ENCODE measurements around the gene SFMBT2.

SFMBT2 gene

DNA sequence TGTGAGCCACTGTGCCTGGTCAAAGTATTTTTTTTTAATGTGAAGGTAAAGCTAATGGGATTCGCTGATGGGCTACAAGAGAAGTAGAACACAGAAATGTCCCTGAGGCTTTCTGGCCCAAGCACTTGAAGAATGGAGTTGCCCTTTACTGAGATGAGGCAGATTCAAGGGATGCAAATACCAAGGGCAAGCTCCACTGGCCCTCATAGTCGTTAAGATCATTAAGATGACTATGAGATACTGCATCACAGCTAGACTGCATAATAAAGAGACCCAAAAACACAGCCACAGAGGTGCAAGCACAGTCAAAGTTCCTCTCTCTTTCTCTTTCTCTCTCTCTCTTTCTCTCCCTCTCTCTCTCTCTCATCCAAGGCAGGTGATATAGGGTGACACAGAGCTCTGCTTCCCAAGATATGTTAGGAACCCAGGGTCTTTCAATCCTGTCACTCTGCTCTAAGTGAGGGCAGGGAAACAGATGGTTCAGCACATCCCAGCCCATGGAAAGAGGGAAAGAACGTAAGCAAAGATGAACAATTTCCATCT is 117.4 kb downstream of the SFMBT2 start:
- no peak for DNase-seq

DNA sequence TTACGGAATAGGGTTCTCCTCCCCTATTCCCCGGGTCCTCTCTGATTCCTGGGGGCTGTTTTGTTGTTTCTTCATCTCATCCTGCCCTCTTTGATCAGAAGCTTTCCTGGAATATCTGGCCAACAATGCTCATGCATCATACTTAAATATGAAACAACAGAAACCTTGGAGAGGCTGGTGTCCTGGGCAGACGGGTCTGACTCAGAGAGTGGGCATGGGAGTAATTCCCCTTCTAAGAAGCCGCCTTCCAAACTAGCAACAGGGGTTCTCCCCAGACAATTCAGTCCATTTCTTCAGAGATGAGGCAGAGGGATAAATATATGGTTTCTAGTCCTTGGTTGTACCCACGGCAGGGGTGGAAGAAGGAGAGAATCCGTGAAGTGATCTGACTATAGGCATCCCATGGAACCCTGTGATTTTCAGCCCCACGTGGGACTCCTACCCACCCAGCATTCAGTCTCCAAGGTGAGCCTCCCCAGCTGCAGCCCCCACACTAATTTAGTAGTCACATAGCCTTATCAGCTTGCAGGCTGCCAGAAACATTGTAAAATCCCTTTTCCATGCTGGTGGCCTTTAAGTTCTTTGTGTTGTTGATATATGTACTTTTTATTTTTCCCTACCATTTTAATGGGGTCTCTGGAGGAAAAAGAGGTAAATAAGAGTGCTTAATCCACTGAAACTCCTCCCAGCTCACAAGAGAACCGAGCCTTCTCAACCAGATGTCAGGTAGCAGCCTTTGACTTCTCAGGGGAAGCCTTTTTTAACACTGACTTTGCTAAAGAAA is 119.2 kb downstream of the SFMBT2 start:
- no peak for DNase-seq

DNA sequence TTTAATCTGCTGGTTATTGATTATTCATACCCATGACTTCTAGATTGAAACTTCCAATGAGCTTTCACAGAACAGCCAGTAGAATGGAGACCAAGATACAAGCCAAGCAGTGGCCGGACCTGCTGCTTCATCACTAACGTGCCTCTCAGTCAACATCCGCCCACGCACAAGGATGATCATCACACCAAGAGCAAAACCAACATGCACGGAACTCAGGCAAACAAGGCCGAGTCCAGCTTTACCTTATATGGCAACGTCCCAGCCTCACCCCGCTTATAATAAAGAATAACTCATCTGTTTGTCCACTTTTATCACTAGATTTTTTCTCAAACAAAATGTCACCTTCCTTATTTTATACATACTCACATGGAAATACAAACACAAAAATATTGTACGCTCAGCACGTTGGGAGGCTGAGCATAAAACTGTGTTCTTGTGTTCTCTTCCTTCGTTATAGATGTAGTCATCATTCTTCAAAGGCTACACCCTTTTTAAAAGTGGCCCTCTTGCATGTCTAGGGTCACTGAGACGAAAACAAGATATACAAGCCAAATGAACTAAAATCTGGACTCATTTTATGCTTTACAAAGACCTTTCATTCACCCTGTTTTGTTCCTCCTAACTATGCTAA is 122.7 kb downstream of the SFMBT2 start:
- DNase-seq = no peak

DNA sequence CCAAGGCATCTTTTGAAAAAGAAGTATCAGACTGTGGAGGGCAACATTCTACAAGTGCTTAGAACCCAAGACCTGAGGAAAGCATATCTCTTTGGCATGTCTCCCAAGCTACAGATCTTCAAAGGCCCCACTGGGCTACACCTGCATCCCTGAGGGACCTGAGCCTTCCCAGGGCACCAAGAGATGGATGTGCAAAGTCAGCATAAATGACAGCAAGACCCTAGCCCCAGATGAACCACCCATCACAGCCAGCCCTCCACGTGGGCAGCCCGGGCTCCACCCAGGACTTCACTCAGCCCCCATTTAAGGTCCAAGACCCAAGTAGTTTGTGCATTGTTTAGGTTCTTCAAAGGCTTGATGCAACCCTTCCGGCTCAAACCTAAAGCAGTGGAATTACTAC is 123.5 kb downstream of the SFMBT2 start:
- DNase-seq = no peak

DNA sequence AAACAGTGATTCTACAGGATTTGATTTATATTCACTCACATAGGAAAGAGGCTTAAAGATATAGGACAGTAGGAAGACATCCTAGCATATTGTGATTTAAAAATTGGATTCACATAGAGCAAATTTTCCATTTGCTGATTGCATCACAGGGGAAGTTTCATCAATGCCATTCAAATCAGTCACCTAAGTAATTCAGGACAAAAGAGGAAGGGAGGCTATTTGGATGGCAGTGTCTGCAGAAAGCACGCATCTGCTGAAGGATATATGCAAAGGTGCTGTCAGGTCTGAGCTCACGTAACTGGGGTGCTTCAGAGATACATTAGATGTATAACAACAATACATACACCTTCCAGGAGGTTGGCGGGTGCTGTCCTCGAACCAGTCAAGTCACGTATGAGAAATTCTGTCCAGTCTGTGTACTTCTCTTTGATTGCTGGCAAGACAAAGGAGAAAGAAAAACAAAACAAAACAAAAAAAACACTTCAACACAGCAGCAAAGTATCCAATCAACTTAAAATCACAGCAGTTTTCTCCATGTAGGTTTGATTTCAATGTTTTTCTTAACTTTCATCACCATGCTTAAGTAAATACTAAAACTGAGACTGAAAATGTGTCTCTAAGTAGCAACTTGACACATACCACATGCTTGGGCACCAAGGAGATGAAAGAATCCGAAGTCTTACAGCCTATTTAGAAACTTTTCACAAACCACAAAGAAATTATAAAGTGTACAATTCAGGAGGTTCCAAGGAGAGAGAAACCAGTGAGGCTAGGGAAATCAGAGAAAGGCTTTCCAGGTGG is 125.1 kb downstream of the SFMBT2 start:
- no peak for DNase-seq

DNA sequence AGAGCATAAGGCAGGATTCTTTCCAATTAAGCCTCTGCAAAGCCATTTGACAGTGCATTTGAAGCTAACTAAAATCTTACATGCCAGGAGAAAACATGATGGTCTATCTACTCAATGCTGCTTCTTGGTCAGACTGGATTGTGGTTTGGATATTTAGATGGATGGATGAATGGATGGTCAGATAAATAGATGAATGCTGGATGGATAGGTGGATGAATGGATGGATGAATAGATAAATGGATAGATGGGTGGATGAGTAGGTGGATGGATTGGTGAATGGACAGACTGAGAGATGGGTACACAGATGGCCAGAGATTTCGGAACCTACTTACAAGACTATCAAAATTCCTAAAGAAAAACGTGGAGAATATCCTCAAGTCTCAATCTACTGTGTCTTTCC is 127.6 kb downstream of the SFMBT2 start:
- DNase-seq = no peak

DNA sequence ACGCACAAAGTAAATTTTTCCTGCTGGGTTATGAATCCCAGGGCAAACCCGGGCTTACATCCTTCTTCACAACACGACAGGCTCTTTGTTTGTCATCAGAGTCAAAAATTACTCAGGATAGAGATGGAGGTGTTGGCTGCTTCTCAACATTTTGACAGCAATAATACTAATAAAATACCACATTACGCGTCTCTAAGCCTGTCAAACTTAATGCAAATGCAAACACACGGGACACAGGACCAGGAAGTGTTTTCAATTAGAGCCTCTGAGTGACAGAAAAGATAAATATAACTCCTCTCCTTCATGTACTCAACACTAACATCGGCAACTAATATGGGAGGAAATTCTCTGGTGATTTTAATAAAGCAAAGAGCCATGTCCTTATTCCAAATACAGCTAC is 128.4 kb downstream of the SFMBT2 start:
- no peak for DNase-seq

DNA sequence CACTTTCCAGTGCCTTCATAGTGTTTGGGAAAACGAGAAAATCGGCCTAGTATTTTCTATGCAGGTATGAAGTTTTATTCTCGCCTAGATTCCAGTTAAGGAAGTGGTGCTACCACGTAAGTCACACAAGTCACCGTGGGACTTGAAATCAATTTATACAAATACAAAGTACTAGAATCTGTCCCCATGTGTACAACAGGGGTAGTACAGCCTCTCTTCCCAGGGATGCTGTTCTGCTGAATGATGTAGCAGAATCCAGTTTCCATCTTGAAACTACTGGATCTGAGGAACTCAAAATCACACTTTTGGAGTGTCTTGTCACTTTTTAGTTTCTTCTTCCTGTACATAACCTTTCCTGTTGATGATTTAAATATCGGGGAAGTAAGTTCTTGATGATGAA is 129.4 kb downstream of the SFMBT2 start:
- DNase-seq = no peak

DNA sequence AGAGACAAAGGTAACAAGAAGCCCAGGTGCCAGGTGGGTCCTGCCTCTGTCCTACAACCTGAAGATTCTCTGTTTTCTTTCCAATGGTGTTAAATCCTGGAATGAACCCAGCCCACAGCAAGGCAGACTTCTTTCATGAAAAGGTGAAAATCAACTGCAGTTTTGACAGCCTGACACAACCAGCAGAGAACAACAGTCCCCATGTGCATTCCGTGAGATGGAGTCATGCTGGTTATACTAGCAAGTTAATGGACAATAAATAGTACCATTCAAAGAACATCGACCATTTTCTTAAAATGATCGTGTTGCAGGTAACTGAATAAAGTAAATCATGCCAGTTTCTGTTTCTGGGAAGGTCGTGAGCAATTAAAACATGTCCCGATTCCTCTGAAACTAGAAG is 131.5 kb downstream of the SFMBT2 start:
- no peak for DNase-seq

DNA sequence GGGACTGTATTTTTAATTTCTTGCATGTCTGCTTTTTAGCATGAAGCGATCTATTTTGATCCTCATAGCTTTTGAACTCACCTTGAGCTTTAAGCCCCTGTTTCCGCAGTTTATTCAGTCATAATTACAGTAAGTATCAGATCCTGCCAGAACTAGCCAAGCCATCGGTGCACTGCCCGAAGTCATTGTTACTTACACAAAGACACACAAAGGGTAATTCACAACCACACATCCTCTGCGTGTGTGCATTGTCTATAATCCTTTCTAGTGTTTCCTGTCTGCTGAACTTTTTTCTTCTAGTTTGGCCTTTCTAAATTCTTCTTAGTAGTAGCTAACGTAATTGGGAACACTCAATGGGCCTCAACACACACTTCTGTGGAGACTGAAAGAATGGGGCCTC is 133.0 kb downstream of the SFMBT2 start:
- DNase-seq = no peak

DNA sequence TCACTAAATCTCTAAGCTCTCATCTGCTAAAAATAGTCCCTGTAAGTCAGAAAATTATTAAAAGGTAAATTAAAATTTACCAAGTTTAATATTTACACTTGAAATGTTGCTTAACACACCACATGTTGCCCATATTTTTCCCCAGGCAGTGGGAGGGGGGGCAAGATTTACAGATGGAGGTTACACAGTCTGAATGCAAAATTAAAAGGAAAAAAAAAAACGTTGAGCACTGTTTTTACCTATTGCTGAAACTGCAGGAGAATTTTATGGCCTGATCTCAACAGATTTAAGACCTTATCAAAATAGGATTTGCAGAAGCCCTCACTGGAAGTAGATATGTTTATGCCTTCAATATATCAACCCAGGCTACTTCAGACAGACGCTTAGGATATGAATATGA is 133.4 kb downstream of the SFMBT2 start:
- DNase-seq = no peak

DNA sequence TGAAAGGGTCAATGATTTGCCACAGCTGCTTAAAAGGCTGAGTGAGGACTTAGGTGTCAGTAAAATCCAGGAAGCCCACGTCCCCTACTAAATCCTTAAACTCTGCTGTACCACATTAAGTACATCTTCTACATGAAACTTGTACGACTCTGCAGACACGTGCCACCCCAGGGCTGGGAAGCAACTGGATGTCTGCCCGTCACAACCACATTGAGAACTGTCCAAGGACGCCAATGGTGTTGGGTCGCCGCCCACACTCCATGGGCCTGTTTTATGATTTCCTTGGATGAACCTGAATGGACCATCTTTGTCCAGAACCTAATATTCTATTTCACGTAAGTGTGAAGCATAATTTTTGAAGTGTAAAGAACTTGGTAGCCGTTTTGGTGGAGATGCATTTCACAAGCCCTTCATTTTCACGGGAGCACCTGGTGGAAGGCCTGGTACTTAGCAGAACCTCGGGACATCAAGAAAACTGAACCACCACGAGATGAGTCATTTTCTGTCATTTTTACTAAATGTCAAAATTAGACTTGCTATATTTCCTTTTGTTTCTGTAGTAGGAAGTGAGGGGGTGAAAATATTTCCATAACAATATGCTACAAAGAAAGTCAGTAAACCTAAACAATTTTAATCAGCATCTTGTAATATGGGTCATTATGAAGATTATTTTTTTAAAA is 134.9 kb downstream of the SFMBT2 start:
- no peak for DNase-seq

DNA sequence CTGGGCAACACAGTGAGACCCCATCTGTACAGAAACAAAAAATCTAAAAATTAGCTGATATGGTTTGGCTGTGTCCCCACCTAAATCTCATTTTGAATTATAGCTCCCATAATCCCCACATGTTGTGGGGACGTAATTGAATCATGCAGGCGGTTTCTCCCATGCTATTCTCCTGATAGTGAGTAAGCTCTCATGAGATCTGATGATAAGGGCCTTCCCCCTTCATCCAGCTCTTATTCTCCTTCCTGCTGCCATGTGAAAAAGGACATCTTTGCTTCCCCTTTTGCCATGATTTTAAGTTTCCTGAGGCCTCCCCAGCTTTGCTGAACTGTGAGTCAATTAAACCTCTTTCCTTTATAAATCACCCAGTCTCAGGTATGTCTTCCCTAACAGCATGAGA is 136.5 kb downstream of the SFMBT2 start:
- no peak for DNase-seq

DNA sequence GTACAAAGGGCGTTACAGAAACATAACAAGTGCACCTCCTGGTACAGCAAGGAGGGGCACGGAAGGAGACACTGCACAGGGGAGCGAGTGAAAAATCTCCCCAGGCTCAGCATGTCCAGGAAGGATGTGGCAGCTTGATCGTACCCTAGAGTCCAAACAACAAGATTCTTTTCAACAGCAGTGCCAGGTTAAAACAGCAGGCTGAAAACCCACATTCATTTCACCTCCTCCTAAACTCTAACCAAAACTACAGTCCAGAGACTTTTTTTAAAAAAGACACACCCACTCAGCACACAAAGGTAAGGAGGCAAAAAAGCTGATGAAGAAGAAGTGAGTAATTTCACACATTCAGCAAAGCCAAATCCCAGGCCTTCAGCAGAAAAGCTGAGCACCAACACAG is 138.8 kb downstream of the SFMBT2 start:
- DNase-seq = no peak

DNA sequence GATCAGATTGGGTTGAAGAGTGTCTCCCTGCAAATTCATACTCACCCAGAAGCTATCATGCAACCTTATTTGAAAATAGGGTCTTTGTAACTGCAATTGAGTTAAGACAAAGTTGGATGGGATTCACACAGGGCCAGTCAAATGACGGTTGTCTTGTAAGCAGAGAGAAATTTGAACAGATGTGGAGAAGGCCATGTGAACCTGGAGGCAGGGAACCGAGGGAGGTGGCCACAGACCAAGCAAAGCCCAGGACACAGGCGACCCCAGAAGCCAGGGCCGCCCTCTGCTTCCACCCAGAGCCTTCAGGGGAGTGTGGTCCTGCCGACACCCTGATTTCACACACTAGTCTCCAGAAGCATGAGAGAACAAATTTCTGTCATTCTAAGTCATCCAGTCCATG is 140.8 kb downstream of the SFMBT2 start:
- no peak for DNase-seq

DNA sequence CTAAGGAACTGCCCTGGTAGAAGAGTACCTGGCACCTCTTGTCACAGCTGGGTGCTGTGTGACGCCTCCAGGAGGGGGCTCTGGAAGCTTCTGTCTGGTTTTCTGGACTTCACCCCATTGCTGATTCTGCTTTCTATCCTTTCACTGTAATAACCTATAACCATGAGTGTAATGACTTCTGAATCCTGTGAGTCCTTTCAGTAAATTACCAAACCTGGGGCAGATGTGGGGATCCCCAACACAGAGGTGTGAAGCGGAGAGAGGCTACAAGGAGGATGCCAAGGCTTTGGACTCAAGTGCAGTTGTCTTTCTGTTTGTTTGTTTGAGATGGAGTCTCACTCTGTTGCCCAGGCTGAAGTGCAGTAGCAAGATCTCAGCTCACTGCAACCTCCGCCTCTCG is 143.7 kb downstream of the SFMBT2 start:
- DNase-seq = no peak

DNA sequence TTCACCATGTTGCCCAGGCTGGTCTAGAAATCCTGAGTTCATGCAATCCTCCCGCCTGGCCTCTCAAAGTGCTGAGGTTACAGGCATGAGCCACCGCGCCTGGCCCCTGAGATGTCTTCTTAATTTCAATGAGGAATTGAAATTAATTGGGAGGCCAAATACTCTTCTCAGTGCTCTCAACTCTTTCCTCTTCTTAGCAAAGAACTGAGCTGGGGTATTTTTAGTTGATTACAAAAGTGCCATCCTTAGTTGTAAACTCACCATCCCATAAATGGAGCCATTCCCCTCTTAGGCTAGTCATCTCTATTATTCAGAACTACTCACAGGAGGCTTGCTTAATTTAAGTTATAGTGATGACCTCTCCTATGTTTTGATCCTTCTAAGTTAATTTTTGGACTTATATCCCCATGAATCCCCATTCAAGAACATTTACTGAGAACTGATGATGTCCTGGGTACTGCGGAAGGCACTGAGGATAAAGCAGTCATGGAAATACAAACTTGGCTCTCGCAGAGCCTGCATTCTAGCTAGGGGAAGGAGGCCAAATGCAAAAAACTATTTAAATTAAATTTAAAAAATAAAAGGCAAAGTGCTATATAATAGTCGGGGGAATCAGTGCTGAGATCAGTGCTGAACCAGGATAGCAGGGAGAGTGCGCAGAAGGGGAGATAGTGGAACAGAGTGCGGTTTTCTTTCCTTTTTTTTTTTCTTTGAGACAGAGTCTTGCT is 145.3 kb downstream of the SFMBT2 start:
- DNase-seq = no peak

DNA sequence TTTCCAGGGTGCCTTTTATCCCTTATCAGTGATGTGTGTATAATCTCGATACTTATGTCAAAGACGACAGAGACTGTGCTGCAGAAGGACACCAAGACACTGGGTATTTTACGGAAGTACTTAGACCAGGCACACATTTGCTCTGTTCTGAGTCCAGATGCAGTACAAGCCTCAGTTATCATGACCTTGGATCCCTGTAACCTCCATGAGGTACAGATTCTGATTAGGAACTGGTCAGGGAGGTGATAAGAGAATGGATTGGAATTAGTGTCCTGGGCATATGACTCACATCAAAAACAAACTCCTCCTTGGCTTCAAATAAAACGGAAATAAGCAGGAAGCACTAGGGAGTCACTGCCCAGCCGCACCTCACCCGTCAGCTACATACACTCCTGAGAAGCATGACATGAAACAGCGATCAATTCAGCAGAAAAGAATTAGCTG is 146.5 kb downstream of the SFMBT2 start:
- no peak for DNase-seq

DNA sequence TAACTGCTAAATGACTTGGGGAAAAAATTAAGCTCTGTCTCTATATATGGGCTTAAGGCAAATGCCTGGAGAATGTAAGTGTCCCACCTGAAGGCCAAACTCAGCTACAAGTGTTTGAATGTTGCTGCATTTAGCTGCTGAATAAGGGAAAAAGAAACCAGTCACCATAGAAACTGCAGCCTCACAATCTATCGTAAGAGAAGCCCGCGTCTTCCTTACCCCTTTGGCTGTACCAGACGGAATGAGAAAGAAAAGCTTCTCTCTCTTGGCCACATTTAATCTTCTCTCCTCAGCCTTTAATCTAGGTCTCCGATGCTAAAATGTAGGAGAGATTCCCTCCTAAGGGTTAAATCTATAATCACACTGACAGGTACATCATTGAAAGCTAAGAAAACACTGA is 147.2 kb downstream of the SFMBT2 start:
- DNase-seq = no peak

DNA sequence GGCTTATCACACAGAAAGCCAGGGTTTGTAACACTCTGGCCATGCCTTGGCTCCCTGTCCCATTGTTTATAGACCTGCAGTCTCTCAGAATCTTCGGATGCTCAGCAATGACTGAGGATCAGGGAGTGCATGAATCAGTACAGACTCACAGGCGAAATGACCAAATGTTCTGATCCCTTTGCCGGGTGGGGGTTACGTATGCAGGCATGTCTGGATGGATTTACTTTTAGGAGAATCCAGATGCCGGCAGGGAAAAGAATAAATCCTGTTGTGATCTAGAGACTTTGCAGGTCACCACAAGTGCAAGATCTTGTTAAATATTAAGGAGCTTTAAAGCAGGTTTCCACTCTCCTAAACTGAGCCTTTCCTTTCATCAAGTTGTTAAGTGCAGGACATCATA is 149.5 kb downstream of the SFMBT2 start:
- DNase-seq = no peak

DNA sequence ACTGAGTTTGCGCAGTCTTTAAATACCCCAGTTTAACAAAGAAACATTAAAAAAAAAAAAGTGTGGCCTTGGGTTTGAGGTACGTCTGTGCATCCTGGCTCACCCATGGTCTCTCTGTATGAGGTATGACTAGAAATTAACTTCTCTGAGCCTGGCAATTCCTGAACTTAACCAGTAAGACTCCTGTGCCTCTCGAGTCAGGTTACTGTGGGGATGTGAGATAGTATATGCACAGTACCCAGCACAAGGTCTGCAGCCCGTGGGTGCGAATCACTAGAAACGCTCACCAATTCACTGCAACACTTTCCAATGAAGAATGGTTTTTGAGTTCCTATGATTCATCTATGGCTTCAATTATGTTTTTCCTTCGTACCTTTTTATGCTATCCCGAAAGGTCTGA is 149.9 kb downstream of the SFMBT2 start:
- DNase-seq = no peak

DNA sequence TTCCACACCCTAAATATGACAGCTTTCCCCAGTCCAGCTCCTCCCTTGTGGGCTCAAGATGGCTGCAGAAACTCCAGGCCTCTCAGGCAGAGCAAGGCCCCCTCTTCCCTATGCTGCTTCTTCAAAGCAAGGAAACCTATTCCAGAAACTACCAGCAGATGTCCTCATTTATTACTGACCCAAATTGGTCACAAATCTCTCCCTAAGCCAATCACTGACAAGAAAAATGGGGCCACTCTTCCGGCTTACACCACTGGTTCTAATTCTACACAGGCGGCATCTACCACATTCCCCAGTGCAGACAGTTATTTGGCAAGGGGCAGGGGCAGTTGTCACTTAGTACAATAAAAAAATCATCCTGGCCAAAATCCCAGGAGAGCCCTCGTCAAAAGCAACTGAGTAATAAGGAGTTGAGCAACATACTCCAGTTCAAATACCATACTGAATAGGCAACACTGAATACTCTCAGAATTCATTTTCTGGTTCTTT is 150.4 kb downstream of the SFMBT2 start:
- DNase-seq = peak; percentile 1

Measured in NCI-H1694 (cell line).